IMR-90 (cell line): ENCODE data around the gene DGKE. TPM values are rescaled to one million over a fixed set of nuclear protein-coding genes. Genes with fewer than 3 reads are reported as not detected.

Source experiments
- ATAC-seq: fragments of 200-7000 bp; cut with Tn5 transposase; 2 replicates; pipeline ENCODE4 v1.9.1; 2020; ENCODE audit warnings: low read depth, mild to moderate bottlenecking, moderate library complexity
- BruUV-seq: library from RNA; stranded (reverse); fragments of 400-500 nt; replicated peaks from 2 replicates; lab custom pipeline; 2021; lab: Mats Ljungman, UMichigan
- CTCF ChIA-PET: fragments of 300-600 bp; formaldehyde crosslinking; extraction: SDS; loops from one replicate; lab custom pipeline; 2021; ENCODE audit warnings: antibody characterized with exemption; lab: Yijun Ruan, JAX
- POLR2A ChIA-PET: fragments of 300-600 bp; sonication (Branson Sonifier 250); formaldehyde crosslinking; loops from one replicate; lab custom pipeline; 2022; ENCODE audit warnings: antibody characterized with exemption; ENCODE audit not compliant: unreplicated experiment; lab: Charles Lee
- DNase-seq: peaks from one replicate; pipeline ENCODE4 v3.0.0; 2013
- H2AFZ ChIP-seq: replicated peaks from 2 replicates; pipeline ENCODE3; 2013; ENCODE audit warnings: low read length, mild to moderate bottlenecking; ENCODE audit not compliant: poor library complexity
- H2AK5ac ChIP-seq: 2 replicates; pipeline ENCODE4 v1.6.1; 2013; ENCODE audit warnings: low read depth, low read length, inconsistent platforms
- H2AK9ac ChIP-seq: replicated peaks from 2 replicates; pipeline ENCODE3; 2013; ENCODE audit warnings: mild to moderate bottlenecking, low read depth, low read length, moderate library complexity; ENCODE audit not compliant: poor library complexity
- H2BK120ac ChIP-seq: 2 replicates; pipeline ENCODE4 v1.6.1; 2013; ENCODE audit warnings: low read depth, low read length, inconsistent platforms
- H2BK15ac ChIP-seq: 3 replicates; pipeline ENCODE4 v1.6.1; 2013; ENCODE audit warnings: low read depth, low read length, inconsistent platforms
- H2BK20ac ChIP-seq: 2 replicates; pipeline ENCODE4 v1.6.1; 2013; ENCODE audit warnings: low read depth, mild to moderate bottlenecking, inconsistent platforms, low read length, moderate library complexity
- H2BK5ac ChIP-seq: 2 replicates; pipeline ENCODE4 v1.6.1; 2013; ENCODE audit warnings: mild to moderate bottlenecking, low read depth, low read length, inconsistent platforms; ENCODE audit not compliant: poor library complexity, severe bottlenecking
- H3K14ac ChIP-seq: replicated peaks from 2 replicates; pipeline ENCODE4 v1.6.1; 2013; ENCODE audit warnings: low read depth, low read length, inconsistent platforms
- H3K18ac ChIP-seq: 2 replicates; pipeline ENCODE4 v1.6.1; 2013; ENCODE audit warnings: low read depth, low read length, control low read depth
- H3K23ac ChIP-seq: 2 replicates; pipeline ENCODE4 v1.6.1; 2013; ENCODE audit warnings: low read depth, low read length, inconsistent platforms
- H3K27ac ChIP-seq: 2 replicates; pipeline ENCODE4 v1.5.1; 2013; ENCODE audit warnings: mild to moderate bottlenecking, control low read depth, low read length; ENCODE audit not compliant: insufficient read depth
- H3K27me3 ChIP-seq: 2 replicates; pipeline ENCODE4 v1.6.1; 2013; ENCODE audit warnings: low read length; ENCODE audit not compliant: control insufficient read depth, insufficient read depth
- H3K36me3 ChIP-seq: 2 replicates; pipeline ENCODE4 v1.6.1; 2013; ENCODE audit warnings: low read length, mixed read lengths; ENCODE audit not compliant: control insufficient read depth, insufficient read depth
- H3K4ac ChIP-seq: 2 replicates; pipeline ENCODE4 v1.6.1; 2013; ENCODE audit warnings: low read depth, low read length, inconsistent platforms
- H3K4me1 ChIP-seq: 2 replicates; pipeline ENCODE4 v1.6.1; 2013; ENCODE audit warnings: low read length, mixed read lengths; ENCODE audit not compliant: control insufficient read depth, insufficient read depth
- H3K4me2 ChIP-seq: 2 replicates; pipeline ENCODE4 v1.6.1; 2013; ENCODE audit warnings: low read depth, mild to moderate bottlenecking, control low read depth, low read length, moderate library complexity
- H3K4me3 ChIP-seq: 2 replicates; pipeline ENCODE4 v1.5.1; 2013; ENCODE audit warnings: low read depth, mild to moderate bottlenecking, control low read depth, low read length, moderate library complexity; ENCODE audit not compliant: insufficient read depth
- H3K56ac ChIP-seq: 2 replicates; pipeline ENCODE4 v1.6.1; 2013; ENCODE audit warnings: low read length, inconsistent platforms; ENCODE audit not compliant: insufficient read depth; ENCODE audit errors: extremely low read depth
- H3K79me1 ChIP-seq, 2 experiments: 2 replicates each; pipeline ENCODE4 v1.6.1; 2013; ENCODE audit warnings: low read length in 2 of 2, inconsistent platforms in 1 of 2, low read depth in 1 of 2
- H3K9ac ChIP-seq: 2 replicates; pipeline ENCODE4 v1.6.1; 2013; ENCODE audit warnings: low read depth, low read length, control low read depth
- H3K9me1 ChIP-seq: 2 replicates; pipeline ENCODE4 v1.6.1; 2013; ENCODE audit warnings: low read length, inconsistent platforms; ENCODE audit not compliant: insufficient read depth
- H3K9me3 ChIP-seq: 2 replicates; pipeline ENCODE4 v1.6.1; 2013; ENCODE audit warnings: low read length; ENCODE audit not compliant: control insufficient read depth, insufficient read depth
- H4K20me1 ChIP-seq: 2 replicates; pipeline ENCODE4 v1.6.1; 2013; ENCODE audit warnings: low read length, inconsistent platforms; ENCODE audit not compliant: insufficient read depth
- H4K5ac ChIP-seq: 2 replicates; pipeline ENCODE4 v1.6.1; 2013; ENCODE audit warnings: mild to moderate bottlenecking, low read depth, low read length, control low read depth
- H4K8ac ChIP-seq, 2 experiments: 2 replicates each; pipeline ENCODE4 v1.6.1; 2013; ENCODE audit warnings: low read depth in 2 of 2, low read length in 2 of 2, control low read depth in 1 of 2, inconsistent platforms in 1 of 2
- H4K91ac ChIP-seq: 2 replicates; pipeline ENCODE4 v1.6.1; 2013; ENCODE audit warnings: low read depth, low read length, inconsistent platforms; ENCODE audit not compliant: insufficient read depth
- BHLHE40 ChIP-seq: fragments of 150-350 bp; IDR thresholded peaks from 2 replicates; pipeline ENCODE4 v1.6.1; 2016; ENCODE audit warnings: mild to moderate bottlenecking, low read depth, low read length
- CHD1 ChIP-seq: IDR thresholded peaks from 2 replicates; pipeline ENCODE4 v1.6.1; 2012; ENCODE audit warnings: low read depth, low read length, improper control_type of control experiment
- FOS ChIP-seq: fragments of 150-350 bp; IDR thresholded peaks from 2 replicates; pipeline ENCODE4 v1.6.1; 2016; ENCODE audit warnings: low read depth, low read length
- MAFK ChIP-seq: IDR thresholded peaks from 2 replicates; pipeline ENCODE4 v1.6.1; 2012; ENCODE audit warnings: low read depth, low read length, improper control_type of control experiment
- MAZ ChIP-seq: IDR thresholded peaks from 2 replicates; pipeline ENCODE4 v1.6.1; 2012; ENCODE audit warnings: low read depth, mild to moderate bottlenecking, low read length, improper control_type of control experiment, moderate library complexity, borderline replicate concordance
- NFE2L2 ChIP-seq: fragments of 150-350 bp; IDR thresholded peaks from 2 replicates; pipeline ENCODE4 v1.6.1; 2016; ENCODE audit warnings: low read depth, mild to moderate bottlenecking, low read length
- WGBS, 2 experiments: methylation state at CpG; one replicate each; pipeline versions ENCODE4 v1.1.5 to v1.1.7; 2013; ENCODE audit warnings: missing lambda C conversion rate in 2 of 2; ENCODE audit not compliant: insufficient read length in 1 of 2; ENCODE audit errors: extremely low coverage in 2 of 2; 5-methylcytosine and 5-hydroxymethylcytosine counted together
- dilution Hi-C: fragments of 300-500 bp; cut with HindIII; formaldehyde crosslinking; loops from one replicate; pipeline ENCODE4 v1.14.3; 2018; ENCODE audit warnings: low sequenced_read_pairs; ENCODE audit not compliant: unreplicated experiment
- in situ Hi-C: fragments of 300-500 bp; cut with MboI; formaldehyde crosslinking; loops from 3 replicates; pipeline ENCODE4 v1.14.3; 2019; ENCODE audit warnings: low sequenced_read_pairs, inconsistent platforms, mixed read lengths
- intact Hi-C: fragments of 100-400 bp; cut with micrococcal nuclease; formaldehyde crosslinking; loops from 2 replicates; pipeline ENCODE4 v1.10.0; 2022
- polyA plus RNA-seq, 3 experiments: library from polyadenylated mRNA; depleted of rRNA; stranded (reverse); fragments of >200 nt; gene quantifications; 2 replicates each; pipeline ENCODE4 v1.2.3, GENCODE V29; 2012; ENCODE audit warnings: low replicate concordance in 1 of 3
- total RNA-seq: library from RNA; depleted of rRNA; stranded (reverse); fragments of >200 nt; gene quantifications from 2 replicates; pipeline ENCODE4 v1.2.3, GENCODE V29; 2012

The DGKE gene
- total and polyA plus RNA-seq, 2 of the 4 experiments (the other 2 are of a cell fraction) = 3.9 to 5.0 TPM

DNA sequence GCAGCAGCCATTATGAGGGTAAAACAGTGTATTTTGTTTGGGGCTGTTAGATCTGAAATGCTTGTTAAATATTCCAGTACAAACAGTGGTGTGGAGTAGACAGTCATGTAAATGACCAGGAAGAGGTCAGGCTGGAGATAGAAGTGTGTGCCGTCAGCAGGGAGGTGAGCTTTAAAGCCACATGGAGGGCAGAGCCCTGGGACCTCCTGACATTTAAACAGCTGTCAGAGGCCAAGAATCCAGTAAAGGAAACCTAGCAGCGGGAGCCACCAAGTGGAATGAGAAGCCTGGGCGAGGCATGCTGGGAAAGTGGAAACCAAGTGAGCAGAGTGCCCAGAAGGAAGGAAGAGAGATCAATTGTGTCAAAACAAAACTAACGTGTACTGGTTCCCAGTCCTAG lies 27.0 kb upstream of the DGKE start:
- H3K56ac ChIP-seq = no peak overlapping the region
- 83% methylated on average over 1 of the region's 4 CpGs; no CpG with 5 or more reads in 1 of the 2 experiments for WGBS, 2 experiments
- H3K36me3 ChIP-seq = no peaks in the 10 kb centered on the region
- no peak overlapping the region for H2BK20ac ChIP-seq
- H3K4me3 ChIP-seq = no peak overlapping the region
- ChIA-PET CTCF (no interaction called here), POLR2A (no interaction called here)
- no peak overlapping the region for H2BK15ac ChIP-seq
- no peak overlapping the region for H3K27ac ChIP-seq
- H4K20me1 ChIP-seq = no peaks in the 10 kb centered on the region
- H2AK9ac ChIP-seq = no peak overlapping the region
- no peak for ATAC-seq
- no peak overlapping the region for H2BK120ac ChIP-seq
- H3K4ac ChIP-seq = no peak overlapping the region
- no peak overlapping the region for H2BK5ac ChIP-seq
- no peak overlapping the region for H4K8ac ChIP-seq
- dilution Hi-C loops (no loop called here), intact Hi-C loops (no loop called here), in situ Hi-C loops (no loop called here)
- no peak overlapping the region for H4K5ac ChIP-seq
- TF ChIP-seq FOS (no peak), MAZ (no peak), NFE2L2 (no peak), BHLHE40 (no peak), MAFK (no peak), CHD1 (no peak)
- H4K91ac ChIP-seq = no peak overlapping the region
- H3K4me1 ChIP-seq = peaks cover 6% of the 10 kb centered on the region; the same call in 1 of the 2 replicates
- no peak overlapping the region for H3K9ac ChIP-seq
- no TSS peak for BruUV-seq
- no peak overlapping the region for H3K4me2 ChIP-seq
- H3K23ac ChIP-seq = no peak overlapping the region
- no peaks in the 10 kb centered on the region for H3K9me3 ChIP-seq
- H3K79me1 ChIP-seq = no peaks in the 10 kb centered on the region
- no peak overlapping the region for H2AK5ac ChIP-seq
- H2AFZ ChIP-seq = peak overlapping the region; percentile 25
- no peak overlapping the region for H3K18ac ChIP-seq
- peaks cover 19% of the 10 kb centered on the region; the same call in 1 of the 2 replicates for H3K9me1 ChIP-seq
- no peak for DNase-seq
- no peaks in the 10 kb centered on the region for H3K27me3 ChIP-seq
- peak overlapping the region; percentile 9; the same call in 1 of the 2 replicates for H3K14ac ChIP-seq
